NOMO-1 treated with DMSO at 0.1 percent for 48 hours (cell line): ENCODE results near the gene NKX1-1.
A peak's percentile ranks its signal among the peaks of the same experiment; 100 is the strongest.

Experiments
- DNase-seq: peaks from one replicate; lab custom pipeline; 2025; ENCODE audit not compliant: unreplicated experiment; lab: John Stamatoyannopoulos, UW

NKX1-1 gene

DNA sequence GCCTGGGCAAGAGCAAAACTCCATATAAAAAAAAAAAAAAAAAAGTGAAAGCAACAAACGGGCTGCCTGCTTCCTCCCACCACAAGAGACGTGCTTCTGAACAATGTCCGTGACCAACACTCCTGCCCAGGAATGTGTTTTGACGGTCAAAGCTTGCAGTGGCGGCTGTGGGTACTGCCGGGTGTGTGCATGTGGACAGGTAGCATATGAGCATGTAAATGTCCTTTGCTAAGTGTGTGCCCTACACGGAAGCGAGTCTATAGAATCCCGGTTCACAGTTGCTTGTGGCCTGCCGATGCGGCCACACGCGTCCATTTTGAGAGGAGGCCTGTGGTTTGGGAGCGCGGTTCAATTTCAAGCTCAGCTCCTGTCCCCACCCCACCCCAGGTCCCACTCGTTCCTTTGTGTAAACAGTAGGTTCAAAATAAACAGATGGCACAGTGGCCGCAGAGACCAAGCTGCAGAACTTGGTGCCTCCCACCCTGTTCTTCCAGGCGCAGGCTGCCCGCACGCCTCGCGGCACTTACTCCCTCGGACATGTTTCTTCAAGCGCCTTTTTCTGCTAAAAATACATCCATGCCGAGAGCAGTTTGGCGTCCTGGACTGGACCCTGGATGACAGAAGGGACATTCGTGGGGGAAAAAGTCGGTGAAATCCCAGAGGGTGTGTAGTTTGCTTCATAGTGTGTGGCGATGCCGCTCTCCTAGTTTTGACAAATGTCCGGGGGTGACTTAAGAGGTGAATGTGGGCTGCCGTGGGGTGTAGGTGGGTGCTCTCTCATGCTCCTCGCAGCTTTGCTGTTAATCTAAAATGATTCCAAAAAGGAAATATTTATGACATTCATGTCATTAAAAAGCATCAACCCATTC, 11.5 kb upstream of the NKX1-1 start:
- DNase-seq: no peak

DNA sequence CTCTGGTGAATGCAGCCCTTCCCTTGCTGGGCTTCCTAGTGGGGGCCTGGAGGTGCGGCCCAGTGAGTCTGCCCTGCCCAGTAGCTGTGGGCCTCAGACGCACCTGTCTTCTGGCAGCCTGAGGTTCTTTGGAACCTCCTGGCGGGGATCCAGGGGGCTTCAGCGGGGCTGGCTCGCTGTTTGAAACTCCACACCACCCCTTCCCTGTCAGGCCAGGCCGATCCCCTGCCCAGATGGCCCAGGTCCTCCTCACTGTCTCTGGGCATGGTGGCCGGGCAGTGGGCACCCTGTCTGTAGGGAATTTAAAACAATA, 10.7 kb upstream of the NKX1-1 start:
- no peak for DNase-seq

DNA sequence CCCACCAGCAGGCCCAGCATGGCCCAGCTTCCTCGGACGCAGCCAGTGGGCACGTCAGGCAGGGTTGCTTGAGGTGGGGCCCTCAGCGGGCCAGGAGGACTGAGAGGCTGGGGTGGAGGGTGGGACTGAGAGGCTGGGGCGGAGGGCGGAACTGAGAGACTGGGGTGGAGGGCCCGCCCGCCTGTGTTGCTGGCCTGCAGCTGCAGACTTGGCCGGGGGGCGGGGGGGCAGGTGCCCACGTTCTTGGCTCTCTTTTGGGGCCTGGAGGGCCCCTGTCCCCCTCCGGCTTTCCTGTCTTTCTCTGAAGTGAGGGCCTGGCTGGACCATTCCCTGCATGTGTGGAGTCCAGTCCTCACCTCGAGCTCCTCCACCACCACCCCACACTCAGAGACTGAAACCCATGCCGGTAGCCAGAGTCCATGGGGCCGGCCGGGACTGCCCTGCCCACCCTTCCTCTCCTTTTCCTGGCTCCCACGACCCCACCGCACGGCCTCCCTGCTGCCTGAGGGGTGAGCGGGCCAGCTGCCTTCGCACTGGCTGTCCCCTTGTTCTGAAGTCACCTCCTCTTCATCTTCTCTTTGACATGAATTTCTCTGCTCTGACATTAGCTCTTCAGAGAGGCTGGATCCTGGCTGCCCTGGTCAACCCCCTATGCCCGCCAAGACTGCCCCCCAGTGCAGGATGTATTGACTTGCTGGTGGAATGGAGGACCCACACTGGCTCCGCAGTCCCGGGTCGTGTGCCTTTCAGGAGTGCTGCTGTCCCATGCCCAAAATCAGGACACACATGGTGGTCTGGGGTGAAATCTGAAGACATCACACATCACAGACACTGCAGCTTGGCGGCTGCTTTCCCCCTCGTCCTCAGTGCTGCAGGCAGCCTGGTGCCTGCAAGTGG, 10.1 kb upstream of the NKX1-1 start:
- DNase-seq: no peak

DNA sequence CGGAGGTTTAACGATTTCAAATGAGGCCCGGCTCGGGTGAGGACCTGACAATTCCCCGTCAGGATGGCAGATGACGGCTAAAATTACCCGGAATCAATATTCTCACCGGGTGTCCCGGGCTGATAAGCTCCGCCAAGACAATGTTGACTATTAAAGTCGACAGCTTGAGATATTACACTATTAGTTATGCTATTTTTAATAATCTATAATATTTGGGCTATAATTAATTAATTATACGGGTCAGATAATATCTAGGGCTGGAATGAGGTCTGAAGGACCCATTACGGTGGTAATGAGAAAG, 9.4 kb upstream of the NKX1-1 start:
- DNase-seq: no peak

DNA sequence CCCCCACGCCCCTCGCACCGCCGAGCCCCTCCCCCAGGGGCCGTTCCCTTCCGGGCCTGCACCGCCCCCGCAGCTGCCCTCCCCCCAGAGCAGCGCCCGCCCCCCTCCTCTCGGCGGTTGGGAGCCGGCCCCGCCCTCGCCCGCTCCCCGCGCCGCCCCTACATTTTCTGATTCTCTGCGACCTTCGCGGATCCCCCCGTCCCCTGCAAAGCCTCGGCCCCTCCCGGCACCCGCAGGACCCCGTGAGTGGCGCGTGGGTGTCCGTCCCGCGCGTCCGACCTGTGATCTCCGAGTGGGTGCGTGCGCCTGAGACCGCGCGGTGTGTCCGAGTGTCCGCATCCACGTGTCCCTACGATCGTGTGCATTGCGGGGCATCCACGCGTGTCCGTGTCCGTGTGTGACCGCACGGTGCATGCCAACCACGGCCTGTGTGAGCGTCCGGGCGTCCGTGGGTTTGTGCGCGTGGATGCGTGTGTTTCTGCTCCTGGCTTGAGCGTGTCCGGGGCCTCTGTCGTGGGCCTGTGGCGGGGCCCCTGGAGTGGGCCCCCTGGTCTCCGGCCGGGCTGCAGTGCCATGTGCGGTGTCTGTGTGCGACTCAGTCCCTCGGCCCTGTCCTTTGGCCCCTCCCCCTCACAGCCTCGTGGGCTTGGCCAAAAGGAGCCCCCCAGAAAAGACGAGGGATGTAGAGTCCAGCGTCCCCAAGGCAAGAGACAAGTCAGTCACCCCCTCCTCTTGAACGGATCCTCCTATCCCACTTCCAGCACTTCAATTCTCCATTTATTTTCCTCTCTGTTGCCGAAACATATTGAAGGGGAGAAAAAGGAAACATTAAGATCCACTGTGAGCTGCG, 8.8 kb upstream of the NKX1-1 start:
- no peak for DNase-seq

DNA sequence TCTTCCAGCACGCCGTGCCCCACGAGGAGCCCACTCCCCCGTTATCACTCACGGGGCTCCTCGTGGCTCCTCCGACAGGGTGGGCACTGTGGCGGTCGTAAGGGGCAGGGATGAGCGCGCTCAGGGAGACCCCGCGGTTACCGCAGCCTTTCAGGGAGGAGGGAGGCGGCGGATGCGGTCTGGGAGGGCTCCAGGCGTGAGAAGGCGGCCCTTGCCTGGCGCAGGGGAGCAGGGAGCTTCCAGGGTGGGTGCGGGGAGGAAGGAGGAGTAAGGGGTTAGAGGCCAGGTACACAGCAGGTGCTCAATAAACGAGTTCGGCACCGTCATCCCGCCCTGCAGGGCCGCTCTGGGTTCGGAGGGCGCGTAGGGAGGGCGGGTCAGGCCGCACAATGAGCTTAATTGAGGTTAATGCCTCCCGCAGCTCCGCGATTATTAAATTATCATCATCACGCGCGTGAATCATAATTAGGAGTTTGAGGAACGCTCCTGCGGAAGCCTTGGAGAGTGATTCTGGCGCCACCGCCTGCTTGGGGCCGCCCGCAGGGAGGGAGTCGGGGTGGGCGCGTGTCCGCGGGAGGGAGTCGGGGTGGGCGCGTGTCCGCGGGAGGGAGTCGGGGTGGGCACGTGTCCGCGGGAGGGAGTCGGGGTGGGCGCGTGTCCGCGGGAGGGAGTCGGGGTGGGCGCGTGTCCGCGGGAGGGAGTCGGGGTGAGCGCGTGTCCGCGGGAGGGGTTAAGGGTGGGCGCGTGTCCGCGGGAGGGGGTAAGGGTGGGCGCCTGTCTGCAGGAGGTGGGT, 7.6 kb upstream of the NKX1-1 start:
- DNase-seq: no peak

DNA sequence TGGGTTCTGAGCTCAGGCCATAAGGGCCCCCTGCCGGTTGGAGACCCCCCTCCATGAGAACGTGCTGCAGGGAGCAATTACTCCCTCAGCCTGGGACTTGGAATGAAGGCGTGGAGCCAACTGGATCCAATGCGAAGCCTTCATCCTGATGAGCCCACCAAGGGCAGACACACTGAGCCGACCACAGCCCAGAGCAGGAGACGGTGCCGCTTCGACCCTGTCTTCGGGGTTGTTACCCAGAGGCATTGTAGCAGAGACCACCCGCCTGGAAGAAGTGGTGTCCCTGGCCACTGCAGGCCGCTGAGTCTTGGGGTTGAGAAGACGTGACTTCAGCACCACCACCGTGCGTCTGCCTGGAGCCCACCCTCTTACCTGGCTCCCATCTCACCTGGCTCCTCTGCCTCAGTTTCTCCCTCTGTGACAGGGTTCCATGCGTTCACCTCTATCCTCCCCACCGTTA, 7.0 kb upstream of the NKX1-1 start:
- no peak for DNase-seq

DNA sequence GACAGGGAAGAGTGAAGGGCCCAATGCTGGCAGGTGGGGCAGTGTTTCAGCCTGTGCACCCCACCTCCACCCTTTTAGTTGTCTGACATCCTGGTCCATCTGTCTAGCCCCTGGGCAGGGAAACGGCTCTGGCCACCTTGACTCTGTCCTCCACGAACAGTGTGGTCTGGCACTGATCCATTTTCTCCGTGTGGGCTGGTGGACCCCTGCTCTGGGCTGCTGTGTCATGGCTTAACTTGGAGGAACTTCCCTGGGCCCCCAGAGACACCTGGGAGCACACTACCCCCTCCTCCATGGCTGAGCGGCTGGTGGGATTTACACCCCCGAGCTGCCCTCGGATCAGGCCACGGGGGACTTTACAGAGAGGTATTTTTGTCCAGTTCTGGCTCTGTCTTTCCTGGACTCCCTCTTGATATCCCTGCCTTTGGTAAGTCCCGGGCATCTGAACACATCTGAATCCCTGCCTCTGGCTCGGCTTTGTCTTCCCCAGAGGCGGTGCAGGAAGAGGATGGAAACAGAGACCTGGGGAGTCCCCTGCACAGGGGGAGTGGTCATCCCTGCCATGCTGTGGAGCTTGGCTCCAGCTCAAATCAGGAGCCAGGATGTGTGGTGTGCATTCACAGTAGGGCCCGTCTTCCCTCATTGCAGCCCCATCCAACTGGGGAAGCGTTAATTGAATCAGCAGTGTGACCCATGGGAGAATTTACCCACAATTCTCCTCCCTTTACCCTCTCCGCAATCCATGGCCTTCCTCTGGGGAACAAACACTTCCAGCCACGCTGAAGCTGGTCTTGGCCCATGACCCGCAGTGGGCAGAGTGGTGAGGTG, 6.3 kb upstream of the NKX1-1 start:
- no peak for DNase-seq

DNA sequence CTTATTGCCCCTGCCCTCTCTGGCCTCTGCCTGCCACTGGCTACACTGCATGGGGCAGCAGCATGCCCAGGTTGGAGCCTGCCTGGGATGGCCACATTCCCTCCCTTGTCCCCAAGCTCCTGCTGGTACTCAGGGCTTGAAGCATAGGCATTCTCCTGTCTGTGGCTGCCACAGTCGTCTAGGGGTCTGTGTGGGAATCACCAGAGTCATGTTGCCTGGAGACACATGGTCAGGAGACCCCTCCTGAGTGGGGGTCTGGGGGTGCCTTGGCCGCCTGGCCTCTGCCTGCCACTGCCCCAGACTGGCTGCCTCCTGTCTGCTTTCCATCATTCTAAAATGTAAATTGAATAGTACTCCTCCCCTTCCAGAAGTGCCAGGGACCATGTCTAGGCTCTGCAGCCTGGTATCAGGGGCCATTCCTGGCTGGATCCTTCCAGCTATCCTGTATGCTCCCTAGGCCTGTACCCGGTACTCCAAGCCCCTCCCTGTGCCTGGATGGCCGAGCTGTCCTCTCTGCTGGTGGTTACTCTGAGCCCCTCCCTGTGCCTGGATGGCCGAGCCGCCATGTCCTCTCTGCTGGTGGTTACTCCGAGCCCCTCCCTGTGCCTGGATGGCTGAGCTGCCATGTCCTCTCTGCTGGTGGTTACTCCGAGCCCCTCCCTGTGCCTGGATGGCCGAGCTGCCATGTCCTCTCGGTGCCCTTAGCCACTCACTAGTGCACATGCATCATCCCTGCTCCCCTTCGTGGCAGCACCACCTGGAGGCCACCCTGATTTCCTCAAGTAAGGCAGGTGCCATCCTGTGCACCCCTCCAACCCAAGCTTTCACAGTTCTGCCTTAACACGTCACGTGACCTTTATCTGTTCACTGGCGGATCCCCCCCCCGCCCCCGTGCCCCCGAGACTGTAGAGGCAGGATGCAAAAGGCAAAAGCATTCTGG, 5.5 kb upstream of the NKX1-1 start:
- DNase-seq: no peak

DNA sequence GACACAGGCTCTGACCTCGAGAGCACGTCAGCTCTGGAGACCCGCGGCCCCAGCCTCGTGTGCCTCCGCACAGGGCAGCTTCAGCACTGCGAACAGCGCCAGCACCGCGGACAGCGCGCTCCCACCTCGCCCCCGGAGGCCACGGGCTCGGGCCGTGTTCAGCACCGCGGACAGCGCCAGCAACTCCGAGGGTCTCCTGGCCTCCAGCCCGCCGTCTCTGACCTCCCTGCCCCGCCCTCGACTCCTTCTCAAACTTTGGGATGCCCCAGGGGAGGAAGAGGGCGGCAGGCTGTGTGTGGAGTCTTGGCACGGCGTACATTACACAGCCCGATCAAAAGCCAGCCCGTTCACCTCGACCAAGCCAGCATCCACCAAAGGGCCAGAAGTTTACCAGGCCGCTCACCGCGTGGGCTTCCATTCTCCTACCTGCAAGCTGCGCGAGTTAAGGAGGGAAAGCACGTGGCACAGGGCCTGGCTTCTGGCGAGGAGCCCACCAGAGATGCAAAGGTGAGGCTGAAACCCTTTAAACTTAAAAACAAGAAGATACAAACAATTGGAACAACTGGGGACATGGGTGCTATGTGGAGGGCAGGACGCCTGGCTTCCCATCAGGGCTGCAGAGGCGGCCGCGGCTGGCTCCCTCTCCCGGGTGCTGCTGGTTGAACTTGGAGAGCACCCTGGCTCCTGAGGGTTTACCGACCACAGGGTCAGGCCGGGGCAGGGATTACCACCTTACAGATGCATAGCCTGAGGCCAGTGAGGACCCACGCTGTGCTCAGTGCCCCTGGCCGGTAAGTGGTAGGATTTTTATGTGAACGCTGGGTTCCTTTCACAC, 4.5 kb upstream of the NKX1-1 start:
- DNase-seq: peak; percentile 14

DNA sequence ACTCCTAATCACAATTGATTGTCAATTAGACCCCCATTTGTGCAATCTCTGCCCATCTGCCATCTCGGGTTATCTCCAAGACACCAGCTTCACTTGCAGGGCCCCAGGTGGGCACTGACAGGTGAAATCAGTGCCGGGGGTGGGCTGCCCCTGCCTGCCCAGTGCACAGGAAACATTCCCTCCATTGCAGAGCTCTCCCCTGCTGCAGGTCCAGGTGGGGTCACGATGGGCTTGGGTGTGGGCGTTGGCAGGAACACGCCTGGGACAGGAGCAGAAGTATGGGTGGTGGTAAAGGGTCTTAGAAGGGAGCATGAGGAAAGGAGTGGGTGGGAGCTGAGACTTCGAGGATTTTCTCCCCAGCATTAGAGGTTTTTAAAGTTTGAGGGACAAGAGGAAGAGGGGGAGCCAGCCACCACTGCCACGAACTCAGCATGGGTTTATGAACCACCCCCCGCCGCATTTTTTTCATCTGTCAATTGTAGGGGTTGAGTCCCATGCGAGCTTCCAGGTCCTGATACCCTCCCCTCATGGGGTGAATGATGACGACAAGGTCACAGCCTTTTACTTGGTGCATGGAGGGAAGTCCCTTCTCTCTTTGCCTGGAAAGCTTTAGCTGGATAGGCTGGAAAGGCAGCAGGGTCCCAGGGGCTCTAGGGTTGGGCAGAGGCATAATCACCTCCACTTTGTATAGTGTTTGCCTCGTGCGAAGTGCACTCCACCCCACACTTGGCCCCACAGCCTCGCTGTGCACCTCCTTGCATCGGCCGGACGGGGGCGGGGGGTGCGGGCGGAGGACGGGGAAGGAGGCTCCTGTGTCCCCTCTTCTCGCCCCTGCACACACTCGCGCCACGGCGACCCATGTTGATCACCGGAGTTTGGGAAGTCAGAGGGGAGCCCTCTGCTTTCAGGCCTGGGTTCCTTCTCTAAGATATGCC, 3.5 kb upstream of the NKX1-1 start:
- no peak for DNase-seq

DNA sequence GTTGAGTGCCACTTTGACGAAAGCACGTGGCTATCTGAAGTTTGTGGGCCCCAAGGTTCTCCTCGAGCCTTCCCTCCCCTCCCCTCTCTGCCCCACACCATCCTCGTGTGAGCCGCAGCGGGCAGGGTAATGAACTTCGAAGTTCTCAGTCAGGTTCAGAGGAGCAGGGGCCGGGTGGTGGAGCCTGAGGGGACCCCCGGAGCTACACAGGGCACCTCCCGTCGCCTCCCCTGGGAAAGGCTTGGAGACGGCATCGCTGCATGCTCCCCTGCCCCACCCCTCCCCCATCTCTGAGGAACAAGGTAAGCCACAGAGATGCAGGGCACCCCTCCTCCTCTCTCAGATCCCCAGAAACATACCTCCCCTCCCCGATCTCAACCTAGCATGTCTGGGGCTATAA, 2.8 kb upstream of the NKX1-1 start:
- no peak for DNase-seq

DNA sequence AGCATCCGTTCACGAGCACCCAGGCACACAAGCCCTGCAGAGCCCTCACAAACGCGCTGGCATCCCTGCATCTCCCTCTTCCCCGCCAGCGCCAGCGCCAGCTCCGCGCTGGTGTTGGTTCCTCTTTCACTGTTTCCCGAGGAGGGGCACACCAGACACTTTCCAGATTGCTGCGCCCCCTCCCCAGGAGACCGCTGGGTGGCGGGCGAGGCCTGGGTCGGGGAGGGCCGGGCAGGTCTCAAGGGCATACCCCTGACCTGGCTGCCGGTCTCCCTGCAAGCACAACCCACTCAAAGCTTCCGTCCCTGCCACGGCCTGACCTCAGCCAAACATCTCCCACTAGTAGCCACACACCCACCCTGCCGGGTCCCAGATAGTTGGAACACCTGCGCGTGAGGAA, 2.2 kb upstream of the NKX1-1 start:
- DNase-seq: no peak

DNA sequence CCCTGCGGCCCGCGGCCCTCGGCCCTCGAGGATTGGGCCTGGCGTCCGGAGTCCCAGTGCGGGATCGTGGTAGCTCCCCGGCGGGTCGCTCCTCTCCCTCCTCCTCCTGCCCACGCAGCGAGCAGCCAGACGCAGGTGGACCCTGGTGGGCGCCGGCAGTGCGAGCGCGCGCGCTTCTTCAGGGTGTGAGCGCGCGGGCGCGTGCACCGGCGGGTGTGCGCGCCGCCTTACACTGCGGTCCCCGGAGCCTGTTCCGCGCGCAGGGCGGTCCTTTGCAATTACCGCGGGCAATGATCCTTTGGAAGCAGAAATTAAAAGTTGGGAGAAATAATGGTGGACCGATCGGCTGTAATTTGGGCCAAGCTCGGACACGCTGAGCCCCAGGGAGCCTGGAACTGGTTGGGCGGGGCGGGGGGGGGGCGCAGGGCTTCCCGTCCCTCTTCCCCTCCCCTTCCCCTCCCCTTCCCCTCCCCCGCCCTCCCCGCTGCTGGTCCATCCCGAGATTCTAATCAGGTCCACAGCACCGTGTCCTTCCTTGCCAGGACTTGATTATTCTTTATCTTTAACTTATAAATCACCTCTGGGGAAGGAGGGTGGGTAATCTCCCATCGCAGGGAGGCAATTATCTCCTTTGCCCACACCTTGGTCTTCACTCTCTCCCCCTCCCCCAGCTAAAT, 1.6 kb upstream of the NKX1-1 start:
- no peak for DNase-seq

DNA sequence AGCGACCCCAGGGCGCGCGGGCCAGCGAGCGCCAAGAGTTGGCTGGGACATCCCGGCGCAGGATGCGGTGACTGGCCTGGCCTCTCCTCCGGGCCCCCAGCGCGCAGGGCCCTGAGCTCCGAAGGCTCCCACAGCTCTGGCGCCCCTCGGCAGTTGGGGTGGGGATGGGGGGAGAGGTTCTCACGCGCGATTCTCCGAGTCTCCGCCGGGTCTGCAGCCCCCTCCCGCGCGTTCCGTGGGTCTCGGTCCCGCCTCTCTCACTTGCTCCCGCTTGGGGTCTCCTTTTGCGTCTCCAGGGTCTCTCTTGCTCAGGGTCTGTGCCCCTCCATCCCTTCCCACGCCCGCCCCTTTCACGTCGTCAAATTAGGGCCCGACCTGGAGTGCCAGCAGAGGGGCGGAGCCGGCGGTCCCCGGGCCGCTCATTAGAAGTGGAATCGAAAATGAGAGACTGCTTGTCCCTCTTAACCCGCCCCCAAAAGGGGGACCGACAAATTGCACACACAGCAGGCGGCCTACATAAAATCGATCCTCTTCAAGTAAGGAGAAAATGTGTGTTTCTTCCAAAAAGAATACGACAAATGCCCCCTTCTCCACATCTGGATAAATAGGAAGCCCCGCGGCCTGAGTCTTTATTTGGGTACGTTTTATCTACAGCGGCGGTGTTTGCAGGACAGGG, 877 bp upstream of the NKX1-1 start:
- DNase-seq: no peak
